B cell (primary cell): ENCODE data around the gene TLR3.
"Not testable (repeated sequence)": the region's sequence is repeated elsewhere in the genome, so short reads cannot be mapped to it uniquely, and the experiment has no call there.

Experiments used
- CTCF ChIP-seq: fragments of 200-600 bp; IDR thresholded peaks from one replicate; pipeline ENCODE4 v1.8.0; 2022; ENCODE audit warnings: antibody characterized with exemption, mild to moderate bottlenecking
- EZH2 ChIP-seq: IDR thresholded peaks from 2 replicates; pipeline ENCODE4 v1.6.1; 2012; ENCODE audit warnings: borderline replicate concordance, low read depth, mild to moderate bottlenecking, moderate library complexity, low read length; ENCODE audit not compliant: insufficient read depth, poor library complexity, severe bottlenecking

GRCh38 chr4:186034613-186035012, 34.3 kb upstream of the TLR3 start:
- TF ChIP-seq CTCF, EZH2: not testable (repeated sequence)
